Heart right ventricle (tissue), 16 donors: Measurements from ENCODE around the gene ENTPD1. TPM values are rescaled to one million over a fixed set of nuclear protein-coding genes. Genes with fewer than 3 reads are reported as not detected.
A peak's percentile ranks its signal among the peaks of the same experiment; 100 is the strongest.
"Not testable (repeated sequence)": the region's sequence is repeated elsewhere in the genome, so short reads cannot be mapped to it uniquely, and the experiment has no call there.

ENCODE experiments used
- ATAC-seq, 8 donors: fragments of 200-7000 bp; cut with Tn5 transposase; one replicate each; pipeline ENCODE4 v1.9.1; 2020; ENCODE audit warnings: mild to moderate bottlenecking in 8 of 8, moderate library complexity in 8 of 8, moderate number of reproducible peaks in 1 of 8
- DNase-seq, 2 donors: peaks; one replicate each; pipeline ENCODE4 v3.0.0-alpha.2; 2020
- H3K27ac ChIP-seq, 10 donors: fragments of 200-600 bp; sonication (generic) in 2 of 10; one replicate each; pipeline versions ENCODE4 v1.5.0 to v1.8.0; 2020 to 2022; ENCODE audit warnings: mild to moderate bottlenecking in 3 of 10
- H3K27me3 ChIP-seq, 7 donors: fragments of 200-600 bp; one replicate each; pipeline ENCODE4 v1.8.0; 2021 to 2022; ENCODE audit warnings: mild to moderate bottlenecking in 2 of 7
- H3K36me3 ChIP-seq, 9 donors: fragments of 200-600 bp; sonication (generic) in 1 of 9; one replicate each; pipeline versions ENCODE4 v1.5.0 to v1.8.0; 2020 to 2022; ENCODE audit warnings: mild to moderate bottlenecking in 2 of 9
- H3K4me1 ChIP-seq, 9 donors: fragments of 200-600 bp; sonication (generic) in 1 of 9; one replicate each; pipeline versions ENCODE4 v1.5.0 to v1.8.0; 2020 to 2022; ENCODE audit warnings: mild to moderate bottlenecking in 4 of 9
- H3K4me3 ChIP-seq, 10 donors: fragments of 200-600 bp; sonication (generic) in 2 of 10; one replicate each; pipeline versions ENCODE4 v1.5.0 to v1.8.0; 2020 to 2022; ENCODE audit warnings: mild to moderate bottlenecking in 7 of 10, moderate library complexity in 2 of 10
- H3K9me3 ChIP-seq, 11 donors: fragments of 200-600 bp in 10 of 11; sonication (generic) in 2 of 11; one replicate each; pipeline versions ENCODE4 v1.5.0 to v1.8.0; 2013 to 2022; ENCODE audit warnings: mild to moderate bottlenecking in 2 of 11, control low read depth in 1 of 11, moderate library complexity in 1 of 11
- CTCF ChIP-seq, 9 donors: fragments of 200-600 bp; sonication (generic) in 2 of 9; IDR thresholded peaks; one replicate each; pipeline versions ENCODE4 v1.5.0 to v1.8.0; 2021 to 2022; ENCODE audit warnings: antibody characterized with exemption in 9 of 9, mild to moderate bottlenecking in 5 of 9, moderate library complexity in 1 of 9
- WGBS, 2 donors: extraction: QIAGEN DNeasy Blood & Tissue Kit; methylation state at CpG; one replicate each; pipeline ENCODE4 v1.1.7; 2013; ENCODE audit warnings: inconsistent platforms in 1 of 2; 5-methylcytosine and 5-hydroxymethylcytosine counted together
- intact Hi-C, 10 donors: fragments of 100-400 bp; cut with DNase I; formaldehyde crosslinking; loops; one replicate each; pipeline versions ENCODE4 v1.11.1 to v1.14.2; 2022
- polyA plus RNA-seq, 2 donors: library from polyadenylated mRNA; stranded (reverse); fragments of 200-250 nt; gene quantifications; one replicate each; pipeline ENCODE4 v1.2.3, GENCODE V29; 2013
- total RNA-seq, 10 donors: library from RNA; stranded (reverse); fragmentation: NEBNext Ultra II Directional in 3 of 10; extraction: Animal tissue kit (Norgen Biotek cat#: 25700) in 3 of 10; gene quantifications; one replicate each; pipeline versions ENCODE4 v1.2.1 to v1.2.4, GENCODE V29; 2021 to 2023
- donor health status: Arrhythmogenic right ventricular cardiomyopathy.
- donor health status: ischemic (EF 13 %, LVEDD 7.1; RV severe dilation, severe dysfunction).
- donor health status: healthy with polysubstance abuse.
- donor health status: DM: no; HTN: yes; CAD: no.
- donor health status: DM: no; HTN: no; CAD: no.
- donor health status: ischemic (EF 25% LVEDD 6.9; RV normal size, moderate dysfunction).
- donor health status: ischemic (EF 25% LVEDD 5.7; RV mildly dilated, moderate dysfunction).
- donor health status: healthy.
- donor health status: DM: yes; HTN: yes; CAD: no.
- donor health status: Ischemic cardiomyopathy.
- donor health status: ischemic (EF 35%, LVEDD 5.7; RV mildly dilated, moderate dysfunction).
- donor health status: nonischemic (EF 11% LVEDD 7.7; RV severe dilation, severe dysfunction).
- donor health status: DM: yes; HTN: yes; CAD: no.
- donor health status: PGD.
- donor health status: ischemic (EF 29% LVEDD 5.4; RV normal size, mild dysfunction).
- donor health status: nonischemic (EF 23%, LVEDD 6.1; RV moderate dilation, normal function).

The ENTPD1 gene
- total and polyA plus RNA-seq, 12 donors: 4.2 to 13.0 (median 9.1) TPM

DNA sequence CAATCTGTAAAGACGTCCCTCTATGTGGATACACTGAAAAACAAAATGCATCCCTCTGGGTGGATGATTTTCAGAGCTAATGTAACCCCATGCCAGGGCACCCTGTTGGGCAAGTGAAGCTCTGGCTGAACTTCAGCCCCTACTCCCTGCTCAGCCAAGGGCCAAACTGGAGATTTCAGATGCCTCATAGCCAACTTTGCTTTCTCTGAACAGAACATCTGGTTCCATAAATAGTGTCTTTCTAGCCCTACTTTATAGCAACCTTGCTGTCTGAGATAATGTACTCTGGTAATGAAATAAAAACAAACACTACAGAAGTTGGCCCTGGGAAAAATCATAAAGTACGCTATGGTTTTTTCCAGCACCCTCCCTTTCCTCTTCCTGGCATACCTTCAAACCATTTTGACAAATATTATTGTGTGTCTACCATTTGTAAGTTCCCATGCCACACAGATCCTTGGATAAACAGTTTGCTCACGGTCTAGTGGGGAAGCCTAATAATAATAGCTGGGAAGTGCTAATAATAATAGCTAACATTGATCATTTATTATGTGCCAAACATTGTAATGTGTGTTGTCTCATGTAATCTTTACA is 3.4 kb downstream of the ENTPD1 start:
- H3K4me3 ChIP-seq: no peak overlapping the region
- peaks cover 0 to 2% (median 0%) of the 10 kb centered on the region in 7 donors for H3K27me3 ChIP-seq
- no peak for TF ChIP-seq CTCF (IDR thresholded peaks at IDR 0.05)
- H3K27ac ChIP-seq: peak overlapping the region in 6 of 10 donors; percentile 11 to 93 (median 80)
- no peaks in the 10 kb centered on the region for H3K36me3 ChIP-seq
- H3K4me1 ChIP-seq: peaks cover 0 to 69% (median 24%) of the 10 kb centered on the region in 9 donors
- peaks cover 0 to 6% (median 0%) of the 10 kb centered on the region in 11 donors for H3K9me3 ChIP-seq
- intact Hi-C loops: loop anchor here in 1 of 10 donors (5.0 kb wide), 1 partner anchor 33 kb away; no protein-coding TSS in a partner anchor
- DNase-seq: no peak
- WGBS, 2 donors: 64 to 75% methylated on average over 3 of the region's 3 CpGs
- no peak for ATAC-seq

- H3K36me3 ChIP-seq: no peaks in the 10 kb centered on the region
- no peak for DNase-seq
- peaks cover 0 to 52% (median 19%) of the 10 kb centered on the region in 9 donors for H3K4me1 ChIP-seq
- no peak for ATAC-seq
- H3K4me3 ChIP-seq: no peak overlapping the region
- no peak for TF ChIP-seq CTCF (IDR thresholded peaks at IDR 0.05)
- no peaks in the 10 kb centered on the region for H3K27me3 ChIP-seq
- H3K27ac ChIP-seq: peak overlapping the region in 6 of 10 donors; percentile 10 to 53 (median 44)
- 60 to 63% methylated on average over 3 of the region's 3 CpGs for WGBS, 2 donors
- peaks cover 0 to 18% (median 0%) of the 10 kb centered on the region in 11 donors for H3K9me3 ChIP-seq
- intact Hi-C loops: no loop called here
Measured at GRCh38 chr10:95761939-95762492, 6.1 kb downstream of the ENTPD1 start.

DNA sequence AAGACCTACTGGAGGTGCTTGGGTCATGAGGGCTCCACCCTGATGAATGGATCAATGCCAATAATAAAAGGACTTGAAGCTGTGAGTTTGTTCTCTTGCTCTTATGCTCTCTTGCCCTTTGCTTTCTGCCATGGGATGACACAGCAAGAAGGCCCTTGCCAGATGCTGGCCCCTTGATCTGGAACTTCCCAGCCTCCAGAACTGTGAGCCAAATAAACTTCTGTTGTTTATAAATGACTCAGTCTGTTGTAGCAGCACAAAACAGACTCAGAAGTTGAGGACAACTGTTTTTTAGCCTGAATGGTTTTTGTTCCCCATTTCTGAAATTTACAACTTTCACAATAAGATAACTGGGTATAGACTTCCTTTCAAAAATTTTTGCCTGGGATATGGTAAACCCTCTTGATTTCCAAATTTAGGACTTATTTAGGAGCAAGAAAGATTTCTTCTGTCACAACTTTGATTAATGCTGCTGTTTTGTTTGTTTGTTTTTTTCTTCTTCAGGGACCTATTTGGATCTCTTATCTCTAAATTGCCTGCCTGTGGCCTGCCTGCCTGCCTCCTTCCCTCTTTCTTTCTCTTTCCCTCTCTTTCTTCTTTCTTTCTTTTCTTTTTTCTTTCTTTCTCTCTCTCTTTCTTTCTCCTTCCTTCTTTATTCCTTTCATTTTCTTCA is 12.1 kb downstream of the ENTPD1 start:
- H3K27me3 ChIP-seq: no peaks in the 10 kb centered on the region
- H3K4me3 ChIP-seq: no peak overlapping the region
- TF ChIP-seq CTCF (IDR thresholded peaks at IDR 0.05): no peak
- ATAC-seq (peak in 6 of 8 donors; percentile 21 to 69 (median 41)), DNase-seq (peak in 1 of 2 donors; percentile 18)
- H3K27ac ChIP-seq: peak overlapping the region in 3 of 10 donors; percentile 37 to 84 (median 37)
- intact Hi-C loops: loop anchor here in 1 of 10 donors (5.0 kb wide), 1 partner anchor 54 kb away; no protein-coding TSS in a partner anchor
- peaks cover 0 to 37% (median 0%) of the 10 kb centered on the region in 9 donors for H3K4me1 ChIP-seq
- no peaks in the 10 kb centered on the region for H3K36me3 ChIP-seq
- peaks cover 0 to 25% (median 5%) of the 10 kb centered on the region in 11 donors for H3K9me3 ChIP-seq

GRCh38 chr10:95770084-95770720 is 14.2 kb downstream of the ENTPD1 start:
- Histone ChIP-seq H3K4me1 (peaks cover 0 to 35% (median 0%) of the 10 kb centered on the region in 9 donors), H3K36me3 (no peaks in the 10 kb centered on the region), H3K9me3 (peaks cover 0 to 30% (median 5%) of the 10 kb centered on the region in 11 donors), H3K27me3 (no peaks in the 10 kb centered on the region), H3K27ac (peak overlapping the region in 1 of 10 donors; percentile 54), H3K4me3 (no peak overlapping the region)
- 76 to 82% methylated on average over 4 of the region's 4 CpGs for WGBS, 2 donors
- no peak for TF ChIP-seq CTCF (IDR thresholded peaks at IDR 0.05)
- ATAC-seq: no peak
- intact Hi-C loops: no loop called here
- DNase-seq: no peak

DNA sequence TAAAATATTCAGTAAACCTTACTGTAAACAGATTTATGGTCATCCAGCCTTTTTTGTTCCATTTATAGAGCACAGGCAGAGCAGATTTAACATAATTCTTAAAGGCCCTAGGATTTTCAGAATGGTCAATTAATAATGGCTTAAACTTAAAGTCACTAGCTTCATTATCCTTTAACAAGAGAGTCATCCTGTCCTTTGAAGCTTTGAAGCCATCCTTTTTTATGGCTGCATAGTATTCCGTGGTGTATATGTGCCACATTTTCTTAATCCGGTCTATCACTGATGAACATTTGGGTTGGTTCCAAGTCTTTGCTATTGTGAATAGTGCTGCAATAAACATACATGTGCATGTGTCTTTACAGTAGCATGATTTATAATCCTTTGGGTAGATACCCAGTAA is 17.5 kb downstream of the ENTPD1 start:
- H3K4me1 ChIP-seq: peaks cover 0 to 19% (median 0%) of the 10 kb centered on the region in 9 donors
- H3K36me3 ChIP-seq, H3K4me3 ChIP-seq, ATAC-seq, H3K27me3 ChIP-seq, intact Hi-C loops, H3K27ac ChIP-seq, DNase-seq: not testable (repeated sequence)
- peaks cover 0 to 24% (median 0%) of the 10 kb centered on the region in 11 donors for H3K9me3 ChIP-seq
- WGBS, 2 donors: 50 to 74% methylated on average over 2 of the region's 2 CpGs

GRCh38 chr10:95777638-95778037 is 21.7 kb downstream of the ENTPD1 start:
- Histone ChIP-seq H3K9me3 (peaks cover 0 to 24% (median 0%) of the 10 kb centered on the region in 11 donors), H3K4me1 (peaks cover 0 to 11% (median 0%) of the 10 kb centered on the region in 9 donors)
- ATAC-seq, H3K27ac ChIP-seq, H3K27me3 ChIP-seq, H3K4me3 ChIP-seq, H3K36me3 ChIP-seq, intact Hi-C loops, DNase-seq: not testable (repeated sequence)
- 86 to 94% methylated on average over 8 of the region's 8 CpGs for WGBS, 2 donors
